K562 (cell line): ENCODE data around the gene ATXN3. TPM values are rescaled to one million over a fixed set of nuclear protein-coding genes. Genes with fewer than 3 reads are reported as not detected.

ENCODE experiments used
- ATAC-seq: fragments of 200-7000 bp; cut with Tn5 transposase; 3 replicates; pipeline ENCODE4 v1.9.1; 2020; ENCODE audit warnings: moderate library complexity
- BruUV-seq: library from RNA; stranded (reverse); fragments of 400-500 nt; replicated peaks from 2 replicates; lab custom pipeline; 2021; lab: Mats Ljungman, UMichigan
- CTCF ChIA-PET: fragments of 300-600 bp; formaldehyde crosslinking; extraction: SDS; loops from one replicate; lab custom pipeline; 2021; ENCODE audit warnings: low intra/inter-chr PET ratio; lab: Yijun Ruan, JAX
- POLR2A ChIA-PET: fragments of 300-600, 350-650 bp; sonication (Branson Sonifier 250); formaldehyde crosslinking; extraction: SDS; loops from one replicate; lab custom pipeline; 2021; ENCODE audit warnings: antibody characterized with exemption, inconsistent platforms; lab: Yijun Ruan, JAX
- DNase-seq, 4 experiments: peaks; one replicate each; pipeline versions ENCODE4 v3.0.0 to v3.0.0-alpha.2; 2011 to 2018; ENCODE audit warnings: low spot score in 3 of 4, mixed read lengths in 3 of 4; ENCODE audit errors: extremely low read depth in 1 of 4
- FAIRE-seq: peaks from 2 replicates; lab custom pipeline; 2011; peaks lifted over from hg19 to GRCh38; lab: Jason Lieb, UNC
- H2AFZ ChIP-seq: 2 replicates; pipeline ENCODE4 v1.6.0; 2011; ENCODE audit warnings: low read depth, low read length, control low read depth, inconsistent platforms
- H3K27ac ChIP-seq: fragments of 200-600 bp; 3 replicates; pipeline ENCODE4 v1.8.0; 2011; ENCODE audit warnings: low read depth, mild to moderate bottlenecking, control low read depth, inconsistent platforms, low read length, moderate library complexity, mixed read lengths; ENCODE audit errors: extremely low read depth
- H3K27me3 ChIP-seq, 2 experiments: fragments of 300-600 bp in 1 of 2; 2 replicates in 1 of 2; 3 replicates in 1 of 2; pipeline versions ENCODE4 v1.6.0 to v1.8.0; 2011; ENCODE audit warnings: inconsistent platforms in 2 of 2, low read length in 2 of 2, mild to moderate bottlenecking in 1 of 2, mixed read lengths in 1 of 2, moderate library complexity in 1 of 2; ENCODE audit not compliant: control insufficient read depth in 2 of 2, insufficient read depth in 2 of 2
- H3K36me3 ChIP-seq: fragments of 300-600 bp; 3 replicates; pipeline ENCODE4 v1.8.0; 2011; ENCODE audit warnings: mild to moderate bottlenecking, low read length, inconsistent platforms; ENCODE audit not compliant: control insufficient read depth, insufficient read depth
- H3K4me1 ChIP-seq, 2 experiments: fragments of 200-600 bp in 1 of 2; replicated peaks in 1 of 2; 2 replicates in 1 of 2; 3 replicates in 1 of 2; pipeline versions ENCODE4 v1.5.1 to v1.8.0; 2011; ENCODE audit warnings: inconsistent platforms in 2 of 2, low read length in 2 of 2, mild to moderate bottlenecking in 1 of 2, mixed read lengths in 1 of 2, moderate library complexity in 1 of 2; ENCODE audit not compliant: control insufficient read depth in 2 of 2, insufficient read depth in 2 of 2
- H3K4me2 ChIP-seq: 2 replicates; pipeline ENCODE4 v1.6.1; 2011; ENCODE audit warnings: low read length, control low read depth, inconsistent platforms, mixed read lengths; ENCODE audit not compliant: insufficient read depth
- H3K4me3 ChIP-seq: fragments of 200-600 bp; sonication (generic), shearing (Covaris generic); 2 replicates; pipeline ENCODE4 v1.5.1; 2016; ENCODE audit warnings: control low read depth, inconsistent platforms
- H3K79me2 ChIP-seq: fragments of 200-600 bp; 3 replicates; pipeline ENCODE4 v1.8.0; 2011; ENCODE audit warnings: low read length, inconsistent platforms; ENCODE audit not compliant: control insufficient read depth, insufficient read depth
- H3K9ac ChIP-seq, 2 experiments: 2 replicates each; pipeline versions ENCODE4 v1.6.0 to v1.6.1; 2011; ENCODE audit warnings: low read depth in 2 of 2, low read length in 2 of 2, control low read depth in 1 of 2, inconsistent platforms in 1 of 2, mild to moderate bottlenecking in 1 of 2, mixed read lengths in 1 of 2; ENCODE audit not compliant: insufficient read depth in 1 of 2
- H3K9me1 ChIP-seq: one replicate; pipeline ENCODE4 v1.6.0; 2011; ENCODE audit warnings: inconsistent platforms, mild to moderate bottlenecking, low read length, moderate library complexity; ENCODE audit not compliant: control insufficient read depth, insufficient read depth
- H3K9me3 ChIP-seq: replicated peaks from 2 replicates; pipeline ENCODE4 v1.5.1; 2011; ENCODE audit warnings: low read depth, low read length, inconsistent platforms; ENCODE audit not compliant: control insufficient read depth, insufficient read depth
- H4K20me1 ChIP-seq: replicated peaks from 2 replicates; pipeline ENCODE4 v1.6.1; 2011; ENCODE audit warnings: low read length, inconsistent platforms, mixed read lengths; ENCODE audit not compliant: control insufficient read depth, insufficient read depth
- CCNT2 ChIP-seq: IDR thresholded peaks from 2 replicates; pipeline ENCODE4 v1.6.1; 2011; ENCODE audit warnings: borderline replicate concordance, low read depth, mild to moderate bottlenecking, moderate library complexity, mixed read lengths, low read length; ENCODE audit not compliant: insufficient read length; ENCODE audit errors: extremely low read depth
- HEY1 ChIP-seq: fragments of 250-450 bp; sonication (Bioruptor Pico); IDR thresholded peaks from 2 replicates; pipeline ENCODE4 v1.5.0; 2020; ENCODE audit warnings: mild to moderate bottlenecking, moderate library complexity, borderline replicate concordance
- IFI16 ChIP-seq: fragments of 250-450 bp; sonication (Bioruptor Pico); IDR thresholded peaks from 2 replicates; pipeline ENCODE4 v2.1.2; 2022; ENCODE audit warnings: mild to moderate bottlenecking, inconsistent platforms
- PKNOX1 ChIP-seq: fragments of 450-650 bp; IDR thresholded peaks from 2 replicates; pipeline ENCODE4 v1.6.1; 2016
- RFX7 ChIP-seq: fragments of 250-450 bp; sonication (Bioruptor Pico); IDR thresholded peaks from 2 replicates; pipeline ENCODE4 v1.5.1; 2021; ENCODE audit warnings: mild to moderate bottlenecking
- SNRNP70 ChIP-seq: fragments of 200-400 bp; formaldehyde crosslinking; optimal IDR thresholded peaks from 2 replicates; pipeline ENCODE3; 2017; ENCODE audit warnings: low read depth, low read length
- SRSF3 ChIP-seq: fragments of 200-400 bp; formaldehyde crosslinking; IDR thresholded peaks from 2 replicates; pipeline ENCODE4 v1.6.1; 2016; ENCODE audit warnings: mild to moderate bottlenecking, low read length, moderate library complexity; ENCODE audit not compliant: insufficient read depth
- TOE1 ChIP-seq, 2 experiments: fragments of 450-650 bp in 1 of 2; sonication (generic) in 1 of 2; formaldehyde crosslinking in 1 of 2; IDR thresholded peaks; 2 replicates each; pipeline versions ENCODE4 v1.7.1 to v1.8.0; 2016 to 2022; ENCODE audit warnings: borderline replicate concordance in 2 of 2, mild to moderate bottlenecking in 2 of 2, antibody characterized with exemption in 1 of 2, inconsistent platforms in 1 of 2, low read depth in 1 of 2, missing genetic modification reagents in 1 of 2, moderate library complexity in 1 of 2
- ZNF253 ChIP-seq: fragments of 250-450 bp; sonication (Bioruptor Pico); conservative IDR thresholded peaks from 2 replicates; pipeline ENCODE4 v1.6.1; 2021; ENCODE audit warnings: mild to moderate bottlenecking
- ZNF785 ChIP-seq: fragments of 250-450 bp; sonication (Bioruptor Pico); IDR thresholded peaks from 2 replicates; pipeline ENCODE4 v1.4.0; 2020; ENCODE audit warnings: mild to moderate bottlenecking
- WGBS: fragments of 100-300 bp; shearing (Covaris generic); methylation state at CpG from one replicate; pipeline ENCODE4 v1.1.6; 2016; ENCODE audit warnings: low coverage, mixed read lengths; ENCODE audit not compliant: insufficient coverage; ENCODE audit errors: missing lambda C conversion rate; 5-methylcytosine and 5-hydroxymethylcytosine counted together
- in situ Hi-C: fragments of 300-500 bp; cut with MboI; formaldehyde crosslinking; loops from 4 replicates; pipeline ENCODE4 v1.15.0; 2018; ENCODE audit warnings: inconsistent platforms, mixed read lengths
- intact Hi-C: fragments of 100-400 bp; cut with micrococcal nuclease; formaldehyde crosslinking; loops from 2 replicates; pipeline ENCODE4 v1.14.2; 2022
- polyA plus RNA-seq, 8 experiments: library from polyadenylated mRNA; depleted of rRNA in 4 of 8; stranded (reverse) in 5 of 8; unstranded in 3 of 8; fragments of >200 nt; fragmentation: Nextera tagmentation in 2 of 8; fragmentation: Illumina TruSeq in 1 of 8; extraction: Ambion mirVana in 2 of 8; extraction: Trizol in 1 of 8; gene quantifications; 2 replicates each; pipeline versions ENCODE4 v1.2.1 to v1.2.3, GENCODE V29; 2011 to 2014; ENCODE audit warnings: inconsistent platforms in 1 of 8, missing spikeins in 1 of 8
- total RNA-seq, 7 experiments: library from RNA; depleted of rRNA in 6 of 7; stranded (reverse); fragments of >200 nt in 6 of 7; fragmentation: Illumina TruSeq in 2 of 7; extraction: Trizol in 2 of 7; gene quantifications; 2 replicates each; pipeline versions ENCODE4 v1.2.1 to v1.2.3, GENCODE V29; 2011 to 2021; ENCODE audit warnings: low replicate concordance in 1 of 7

Gene ATXN3
- total and polyA plus RNA-seq, 9 of the 15 experiments (the other 6 are each of a cell fraction or from before 2014, with no cell fraction given) = 11.3 to 25.0 (median 14.6) TPM

GRCh38 chr14:92040431-92041051, 65.8 kb downstream of the ATXN3 start:
- H3K27ac ChIP-seq = peak overlapping the region; percentile 95
- peaks cover 4% of the 10 kb centered on the region; the same call in 1 of the 2 replicates for H4K20me1 ChIP-seq
- H3K4me2 ChIP-seq = peak overlapping the region; percentile 96
- H3K9me3 ChIP-seq = no peaks in the 10 kb centered on the region
- H3K79me2 ChIP-seq = peaks cover 53% of the 10 kb centered on the region
- no peaks in the 10 kb centered on the region for H3K9me1 ChIP-seq
- H3K9ac ChIP-seq = peak overlapping the region; percentile 93 to 95
- H2AFZ ChIP-seq = peak overlapping the region; percentile 82
- peak; percentile 76 for FAIRE-seq
- H3K4me1 ChIP-seq = peaks cover 0 to 5% of the 10 kb centered on the region in 2 experiments; a peak in 1 of 5 replicates
- H3K4me3 ChIP-seq = peak overlapping the region; percentile 94
- peak; percentile 32; the same call in 2 of the 3 replicates for ATAC-seq
- in situ Hi-C loops (no loop called here), intact Hi-C loops (no loop called here)
- 3% methylated on average over 13 of the region's 13 CpGs for WGBS
- POLR2A ChIA-PET = interaction anchor here (0.8 to 2.6 kb wide), 6 partner anchors 9 to 152 kb away, joined by 3 to 9 read pairs (median 6); partner anchors contain the start of genes ATXN3, CPSF2 and NDUFB1
- H3K36me3 ChIP-seq = 0 out of 3 replicates have a peak, but pooled peaks cover 10% of the 10 kb centered on the region
- CTCF ChIA-PET = no interaction called here
- BruUV-seq = TSS peak; percentile 91
- H3K27me3 ChIP-seq = no peaks in the 10 kb centered on the region
- DNase-seq = peak in 3 of 4 experiments; percentile 11 to 22 (median 11)
- TF ChIP-seq CCNT2 (no peak), RFX7 (CRISPR knock-in tag) (no peak), TOE1 (IDR thresholded peaks at IDR 0.05; ENCODE audit: borderline replicate concordance) (peak; percentile 63; the same call in 1 of the 2 replicates), TOE1 (CRISPR knock-in tag; IDR thresholded peaks at IDR 0.05; ENCODE audit: borderline replicate concordance, low read depth) (no peak), IFI16 (CRISPR knock-in tag) (no peak), PKNOX1 (peak; percentile 48; the same call in 1 of the 2 replicates), ZNF253 (CRISPR knock-in tag) (no peak), HEY1 (CRISPR knock-in tag) (no peak), SNRNP70 (no peak), SRSF3 (no peak), ZNF785 (CRISPR knock-in tag) (no peak)
